ENCODE results near the gene SYPL2. TPM values are rescaled to one million over a fixed set of nuclear protein-coding genes. Genes with fewer than 3 reads are reported as not detected.
A peak's percentile ranks its signal among the peaks of the same experiment; 100 is the strongest.
"Not testable (repeated sequence)": the region's sequence is repeated elsewhere in the genome, so short reads cannot be mapped to it uniquely, and the experiment has no call there.

The SYPL2 gene
- total RNA-seq = 5.7 TPM

- no peak for DNase-seq
Measured at GRCh38 chr1:109466452-109467300, at the start of gene SYPL2. Gene SYPL2, plus strand, starts transcription at chr1:109466546. Its CDS starts 298 bp downstream, at chr1:109466844.

DNA sequence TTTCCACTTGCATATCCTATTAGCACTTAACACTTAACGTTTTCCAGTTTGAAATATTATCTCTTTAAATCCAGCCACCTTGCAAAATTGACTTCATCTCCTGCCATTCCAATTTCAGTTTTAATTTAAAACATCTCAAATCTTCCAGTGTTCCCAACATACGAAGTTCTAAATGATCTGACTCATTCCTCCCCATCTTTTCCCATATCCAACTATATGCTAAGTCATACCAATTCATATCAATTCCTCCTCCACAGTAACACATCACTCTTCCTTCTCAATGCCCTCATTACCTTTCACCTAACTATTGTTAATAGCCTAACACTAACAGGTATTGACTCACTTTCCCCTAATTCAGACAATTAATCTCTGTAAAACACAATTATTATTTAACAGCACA is 42.8 kb upstream of the SYPL2 start:
- no peak for DNase-seq

DNA sequence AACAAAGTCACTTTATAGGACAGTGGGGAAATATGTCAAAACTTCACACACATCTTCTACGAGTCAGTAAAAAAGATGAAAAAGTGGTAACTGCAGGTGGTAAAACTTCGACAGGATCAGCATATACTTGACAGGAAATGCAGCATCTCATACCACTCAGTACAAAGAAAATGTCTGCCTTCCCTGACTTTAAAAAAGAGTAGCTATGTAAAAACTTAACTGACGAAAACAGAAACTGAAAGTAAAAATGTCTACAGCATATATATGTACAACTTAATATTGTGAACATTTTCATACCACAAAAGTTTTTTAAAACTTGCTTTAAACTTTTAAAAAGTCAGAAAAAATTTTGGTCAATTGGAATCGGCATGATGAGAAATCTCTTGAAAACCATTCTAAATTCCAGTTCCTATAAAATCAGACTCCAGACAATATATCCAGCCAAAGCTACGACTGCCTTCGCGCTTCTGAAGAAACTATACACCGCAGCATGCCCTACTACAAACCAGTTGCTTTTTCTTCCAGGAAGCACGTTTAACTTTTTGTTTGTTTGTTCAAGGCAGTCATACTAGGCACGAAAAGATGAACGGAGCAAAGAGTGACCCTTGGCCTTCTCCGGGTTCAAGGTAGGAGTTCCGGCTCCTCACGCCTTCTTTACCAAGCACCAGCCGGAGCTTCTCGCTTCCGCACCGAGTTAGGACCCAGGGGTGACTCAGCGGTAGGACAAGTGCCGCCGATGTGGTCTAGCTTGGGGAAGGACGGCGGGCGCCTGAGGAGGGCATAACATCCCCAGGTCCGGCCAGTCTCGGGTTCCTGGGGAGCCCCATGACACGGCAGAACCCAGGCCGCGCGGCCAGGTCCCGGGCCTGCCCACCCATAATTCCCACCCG is 40.7 kb upstream of the SYPL2 start:
- DNase-seq = peak; percentile 4

GRCh38 chr1:109426281-109427170 is 39.8 kb upstream of the SYPL2 start, which contains the start of gene PSMA5:
Gene PSMA5, minus strand, starts transcription at chr1:109426448. Its CDS starts 118 bp downstream, at chr1:109426330.
- peak; percentile 98 for DNase-seq

DNA sequence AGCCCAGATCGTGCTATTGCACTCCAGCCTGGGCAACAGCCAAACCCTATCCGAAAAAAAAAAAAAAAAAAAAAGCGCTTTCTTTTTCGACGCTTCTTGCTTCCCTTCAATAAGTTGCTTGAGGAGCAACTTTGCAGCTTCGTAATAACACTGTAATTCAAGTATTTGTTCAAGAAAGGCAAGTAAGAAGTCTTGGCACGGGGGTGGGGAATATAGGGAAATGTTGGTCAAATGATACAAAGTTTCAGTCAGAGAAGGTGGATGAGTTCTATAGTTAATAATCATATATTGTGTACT is 39.2 kb upstream of the SYPL2 start:
- DNase-seq = no peak

- DNase-seq = no peak
Measured at GRCh38 chr1:109432336-109432735, 34.0 kb upstream of the SYPL2 start.

- DNase-seq = no peak
Measured at GRCh38 chr1:109433322-109433721, 33.0 kb upstream of the SYPL2 start.

DNA sequence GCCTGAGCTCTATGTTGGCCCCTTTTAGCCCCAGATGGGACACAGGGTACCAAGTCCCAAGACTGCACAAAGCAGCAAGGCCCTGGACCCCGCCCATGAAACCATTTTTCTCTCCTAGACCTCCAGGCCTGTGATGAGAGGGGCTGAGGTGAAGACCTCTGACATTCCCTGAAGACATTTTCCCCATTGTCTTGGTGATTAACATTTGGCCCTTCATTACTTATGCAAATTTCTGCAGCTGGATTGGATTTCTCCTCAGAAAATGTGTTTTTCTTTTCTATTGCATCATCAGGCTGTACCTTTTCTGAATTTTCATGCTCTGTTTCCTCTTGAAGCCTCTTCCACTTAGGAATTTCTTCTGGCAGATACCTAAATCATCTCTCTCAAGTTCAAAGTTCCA is 31.9 kb upstream of the SYPL2 start:
- DNase-seq = no peak

DNA sequence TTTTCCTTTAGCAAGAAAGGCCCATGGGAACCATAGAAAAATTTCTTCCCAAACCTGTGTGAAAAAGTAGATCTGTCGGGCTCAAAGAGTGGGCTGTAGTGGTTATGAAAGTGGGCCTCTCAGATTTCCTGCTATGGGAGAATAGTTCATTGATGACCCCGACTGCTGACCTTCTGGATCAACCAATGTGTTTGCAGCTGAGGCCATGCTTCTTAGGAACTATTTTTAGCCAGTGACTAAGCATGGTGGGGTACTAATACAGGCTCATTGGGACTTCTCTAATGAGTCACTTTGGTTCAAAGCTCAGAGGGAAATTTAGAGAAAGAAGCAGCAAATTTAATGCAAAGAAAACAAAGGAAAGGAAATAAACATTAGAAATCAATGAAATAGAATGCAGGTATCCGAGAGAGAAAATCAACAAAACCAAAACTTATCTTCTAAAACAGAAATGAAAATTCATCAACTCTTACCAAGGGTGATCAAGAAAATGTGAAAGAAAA is 27.5 kb upstream of the SYPL2 start:
- no peak for DNase-seq

GRCh38 chr1:109441069-109441468 is 25.3 kb upstream of the SYPL2 start:
- DNase-seq = no peak

GRCh38 chr1:109443476-109443875 is 22.9 kb upstream of the SYPL2 start:
- DNase-seq = no peak

GRCh38 chr1:109444346-109444745 is 22.0 kb upstream of the SYPL2 start:
- DNase-seq = no peak

DNA sequence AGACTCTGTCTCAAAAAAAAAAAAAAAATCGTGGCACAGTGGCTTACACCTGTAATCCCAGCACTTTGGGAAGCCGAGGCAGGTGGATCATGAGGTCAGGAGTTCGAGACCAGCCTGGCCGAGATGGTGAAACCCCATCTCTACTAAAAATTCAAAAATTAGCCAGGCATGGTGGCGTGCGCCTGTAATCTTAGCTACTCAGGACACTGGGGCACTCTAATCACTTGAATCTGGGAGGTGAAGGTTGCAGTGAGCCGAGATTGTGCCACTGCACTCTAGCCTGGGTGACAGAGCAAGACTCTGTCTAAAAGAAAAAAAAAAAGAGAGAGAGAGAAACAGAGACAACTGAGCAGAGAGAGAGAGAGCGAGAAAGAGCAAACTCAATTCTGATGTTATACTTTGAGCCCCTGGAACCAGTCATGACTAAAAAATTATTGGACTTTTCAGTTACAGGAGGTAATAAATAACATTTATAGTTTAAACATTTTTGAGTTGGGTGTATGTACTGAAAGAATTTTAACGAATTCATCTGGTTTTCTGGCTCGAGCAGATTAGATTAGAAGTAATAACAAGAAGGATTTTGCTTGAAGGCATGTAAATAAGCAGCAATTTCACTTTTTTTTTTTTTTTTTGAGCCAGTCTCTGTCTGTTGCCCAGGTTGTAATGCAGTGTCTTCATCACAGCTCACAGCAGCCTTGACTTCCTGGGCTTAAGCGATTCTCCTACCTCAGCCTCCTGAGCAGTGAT is 20.2 kb upstream of the SYPL2 start:
- DNase-seq = not testable (repeated sequence)

DNA sequence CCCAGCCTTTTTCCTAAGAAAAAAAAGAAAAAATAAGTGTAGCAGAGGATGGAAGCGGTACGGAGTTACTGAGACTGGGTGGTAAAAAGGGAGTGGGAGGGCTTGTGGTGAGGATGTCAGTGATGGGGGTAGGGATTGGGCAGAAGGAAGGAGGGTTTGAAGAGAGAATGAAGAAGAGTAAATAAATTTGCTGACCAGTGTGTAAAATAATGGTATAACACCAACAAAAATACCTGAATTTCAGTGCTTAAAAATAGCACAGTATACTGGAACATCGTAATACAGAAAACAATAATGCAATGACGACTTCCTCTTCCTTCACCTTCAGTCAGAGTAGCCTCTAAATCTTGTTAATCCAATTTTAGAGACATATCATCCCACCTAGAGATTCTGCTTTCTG is 18.8 kb upstream of the SYPL2 start:
- DNase-seq = no peak

GRCh38 chr1:109454497-109455133 is 11.7 kb upstream of the SYPL2 start:
- no peak for DNase-seq

GRCh38 chr1:109457819-109458218 is 8.5 kb upstream of the SYPL2 start:
- DNase-seq = no peak

DNA sequence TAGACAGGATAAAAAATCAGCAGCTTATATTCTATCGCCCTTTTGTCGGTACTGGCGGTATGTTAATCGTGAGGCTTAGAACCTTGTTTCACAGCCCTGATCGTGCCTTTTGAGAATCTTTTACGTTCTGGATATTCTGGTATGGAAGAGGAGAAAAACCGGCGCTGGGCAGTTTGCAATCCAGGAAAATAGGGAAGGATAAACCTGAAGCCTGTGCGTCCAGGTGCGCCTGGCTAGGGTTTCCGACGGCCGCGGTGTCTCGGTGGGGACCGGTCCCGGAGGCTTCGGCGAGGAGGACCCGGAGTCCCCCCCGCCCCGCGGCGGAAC is 258 bp upstream of the SYPL2 start:
- no peak for DNase-seq

GRCh38 chr1:109467301-109467777 is 993 bp downstream of the SYPL2 start:
- DNase-seq = no peak

- DNase-seq = no peak
Measured at GRCh38 chr1:109468061-109468460, 1.7 kb downstream of the SYPL2 start.

DNA sequence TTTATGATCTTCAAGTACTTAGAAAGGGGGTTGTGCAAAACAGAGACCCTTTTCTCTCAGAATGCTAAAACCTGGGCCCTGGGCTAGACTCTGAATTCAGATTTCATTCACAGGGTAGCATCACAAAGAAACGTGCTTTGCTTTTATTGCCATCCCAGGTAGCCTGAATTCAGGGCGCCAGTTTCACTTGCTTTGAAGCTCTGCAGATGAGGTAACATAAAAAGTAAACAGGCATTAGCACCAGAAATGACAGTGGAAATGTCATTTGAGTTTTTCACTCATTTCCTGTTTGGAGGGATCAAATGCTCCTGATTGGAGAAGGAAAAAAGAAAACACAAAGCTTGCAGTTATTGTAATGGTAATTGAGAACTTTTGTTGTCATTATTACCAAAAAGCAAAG is 2.6 kb downstream of the SYPL2 start:
- no peak for DNase-seq

DNA sequence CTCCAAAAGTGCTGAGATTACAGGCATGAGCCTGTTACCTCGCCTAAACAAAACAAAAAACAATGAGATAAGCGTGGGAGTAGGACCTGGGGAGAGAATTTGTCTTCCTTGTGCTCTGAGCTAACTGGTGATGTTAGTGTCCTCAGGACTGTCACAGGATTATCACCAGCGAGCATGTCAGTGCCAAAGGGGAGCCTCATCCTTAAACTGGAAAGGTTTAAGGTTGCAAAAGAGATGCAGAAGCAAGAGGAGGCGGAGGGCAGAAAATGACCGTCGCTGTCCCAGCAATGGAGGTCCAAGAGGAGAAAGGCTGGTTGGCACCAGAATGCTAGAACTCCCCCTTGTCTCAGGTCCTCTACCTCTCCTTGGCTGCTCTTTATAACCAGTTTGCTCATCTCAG is 3.9 kb downstream of the SYPL2 start:
- DNase-seq = no peak
